ENCODE measurements around the gene FAM170B.

The FAM170B gene

DNA sequence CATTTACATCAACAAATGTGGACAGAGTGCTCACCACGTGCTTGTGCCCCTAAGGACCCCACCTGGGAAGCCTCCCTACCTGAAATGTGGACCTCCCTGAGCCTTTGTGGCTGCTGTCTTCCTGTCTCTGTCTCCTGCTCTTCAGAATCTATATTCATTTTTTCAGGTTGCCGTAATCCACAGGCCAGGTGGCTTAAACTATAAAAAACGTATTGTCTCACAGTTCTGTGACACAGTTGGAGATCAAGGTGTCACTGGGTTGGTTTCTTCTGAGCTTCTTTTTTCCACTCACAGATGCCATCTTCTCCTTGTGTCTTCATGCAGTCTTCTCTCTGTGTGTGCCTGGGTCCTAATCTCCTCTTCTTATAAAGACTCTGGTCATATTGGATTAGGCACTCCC, 12.9 kb downstream of the FAM170B start:
- DNase-seq (ENCODE audit: low spot score) = no peak

DNA sequence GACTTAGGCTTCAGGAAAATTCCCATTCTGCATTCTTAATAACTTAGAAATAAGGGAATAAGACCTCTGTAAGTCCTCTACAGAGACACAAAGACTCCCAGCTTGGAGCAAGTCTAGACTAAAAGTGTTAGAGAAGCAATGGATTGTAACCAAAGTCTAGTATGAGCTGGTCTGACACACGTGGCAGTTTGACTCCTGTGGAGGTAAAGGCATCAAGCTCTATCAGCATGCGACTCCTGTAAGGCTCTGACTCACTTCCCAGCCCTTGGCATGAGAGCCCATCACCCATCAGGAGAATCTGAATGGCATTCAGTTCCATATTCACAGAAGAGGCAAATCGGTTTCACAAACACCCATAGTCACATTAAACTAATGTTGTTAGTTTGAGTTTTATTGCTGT, 14.1 kb downstream of the FAM170B start:
- DNase-seq (ENCODE audit: low spot score) = no peak

GRCh38 chr10:49118430-49119074, 15.3 kb downstream of the FAM170B start:
- no peak for DNase-seq (ENCODE audit: low spot score)

DNA sequence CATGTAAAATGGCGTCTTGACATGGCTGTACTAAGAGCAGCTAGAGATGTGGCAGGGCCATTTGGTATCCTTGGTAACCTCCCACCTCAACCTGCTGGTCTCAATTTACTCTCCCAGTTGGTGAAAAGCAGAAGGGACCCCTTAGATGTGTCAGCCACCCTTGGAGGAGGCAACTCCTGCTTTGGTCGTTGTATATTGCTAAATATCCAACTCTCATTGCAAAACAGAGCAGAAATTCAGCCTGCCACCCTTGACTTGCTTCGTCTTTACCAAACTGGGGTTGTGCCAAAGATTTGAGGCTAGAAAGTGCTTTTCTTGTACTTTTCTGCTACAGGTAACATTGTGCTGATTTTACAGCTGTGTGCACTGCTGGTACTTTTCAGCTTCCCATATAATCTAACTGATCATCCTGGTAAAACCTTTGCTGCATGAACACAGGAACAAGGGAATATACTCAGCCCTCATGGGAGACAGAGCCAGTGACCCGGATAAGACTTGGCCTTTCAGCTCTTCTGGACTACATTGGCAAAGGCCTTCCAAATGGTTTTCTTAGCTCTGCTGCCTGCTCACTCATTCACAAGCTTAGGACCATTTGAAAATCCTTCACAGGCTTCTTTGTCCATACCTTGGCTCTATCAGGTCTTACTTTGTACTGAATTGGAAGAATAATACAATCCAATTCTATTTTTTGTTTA, 16.3 kb downstream of the FAM170B start:
- no peak for DNase-seq (ENCODE audit: low spot score)

DNA sequence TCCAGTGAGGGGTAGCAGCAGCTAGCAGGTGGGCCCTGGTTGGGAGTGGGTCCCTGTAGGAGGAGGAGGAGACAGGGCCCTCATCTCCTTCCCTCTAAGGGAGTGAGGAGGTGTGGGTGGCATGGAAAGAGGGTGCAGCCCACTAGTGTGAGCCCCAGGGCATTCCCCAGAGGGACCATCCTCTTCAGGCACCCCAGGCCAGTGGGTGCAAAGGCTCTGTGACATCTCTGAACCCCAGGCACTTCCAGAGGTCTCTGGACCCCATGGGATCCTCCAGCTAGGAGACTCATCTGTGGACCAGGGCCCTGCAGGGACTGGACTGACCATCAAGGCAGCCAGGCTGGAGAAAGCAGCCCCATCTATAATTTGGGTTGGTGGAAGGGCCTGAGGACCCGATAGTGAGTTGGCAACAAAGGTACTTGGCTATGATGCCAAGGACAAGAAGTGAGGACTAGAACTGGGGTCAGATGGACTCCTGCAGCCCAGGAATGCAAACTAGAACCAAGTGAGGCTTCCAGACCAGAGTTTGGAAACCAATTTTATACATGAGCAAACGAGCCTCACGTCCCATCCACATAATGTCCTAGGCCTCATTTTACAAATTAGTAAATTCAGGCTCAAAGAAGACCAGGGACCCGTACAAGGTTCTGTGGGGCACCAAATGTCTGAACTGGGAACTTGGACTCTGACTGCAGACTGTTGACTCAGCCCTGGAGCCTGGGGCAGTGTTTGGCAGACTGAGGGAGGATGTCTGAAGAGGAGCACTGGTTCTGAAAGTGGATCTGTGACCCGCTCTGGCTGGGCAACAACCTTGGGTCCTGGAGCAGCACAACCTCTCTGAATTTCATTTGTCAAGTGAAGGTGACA, 17.1 kb downstream of the FAM170B start:
- DNase-seq (ENCODE audit: low spot score) = no peak

- no peak for DNase-seq (ENCODE audit: low spot score)
Measured at GRCh38 chr10:49115796-49116508, 17.9 kb downstream of the FAM170B start.

DNA sequence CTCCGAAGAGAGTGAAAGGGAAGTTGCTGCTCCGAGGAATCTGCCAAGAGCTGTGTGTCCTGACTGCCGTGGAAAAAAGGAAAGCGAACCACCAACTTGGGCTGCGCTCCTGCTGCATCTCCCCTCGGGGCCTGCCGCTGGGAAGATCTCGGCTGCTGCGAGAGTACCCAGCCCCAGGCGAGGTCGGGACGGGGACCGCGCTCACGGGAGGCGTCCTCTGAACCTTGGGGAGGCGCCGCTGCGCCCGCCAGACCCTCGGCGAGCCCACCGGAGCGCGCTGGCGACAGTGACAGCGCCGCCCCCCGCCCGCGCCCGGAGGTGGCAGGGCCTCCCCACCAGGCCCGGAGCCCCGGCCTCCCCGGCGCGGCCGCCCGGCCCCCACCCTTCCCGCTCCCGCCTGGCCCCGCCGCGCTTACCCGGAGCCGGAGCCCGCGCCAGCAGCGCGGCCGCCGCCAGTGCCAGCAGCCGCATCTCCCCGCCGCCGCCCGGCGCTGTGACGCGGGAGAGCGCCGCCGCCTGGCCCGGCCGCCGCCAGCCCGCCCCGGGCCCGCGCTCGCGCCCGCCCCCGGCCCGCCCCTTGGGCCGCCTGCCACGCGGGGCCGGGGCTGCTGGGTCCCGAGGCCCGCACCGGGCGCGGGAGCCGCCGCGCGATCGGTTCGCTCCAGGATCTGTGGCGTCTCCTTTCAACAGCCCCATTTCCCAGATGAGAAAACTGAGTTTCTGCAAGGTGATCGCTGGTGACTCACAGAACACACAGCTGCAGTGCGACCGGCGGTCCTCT, 18.6 kb downstream of the FAM170B start, which contains the start of gene VSTM4:
VSTM4 (minus strand) TSS at position 508 of the 781 bp plus-strand sequence; CDS start at position 471, 37 bp downstream.
- peak; percentile 70 for DNase-seq (ENCODE audit: low spot score)

DNA sequence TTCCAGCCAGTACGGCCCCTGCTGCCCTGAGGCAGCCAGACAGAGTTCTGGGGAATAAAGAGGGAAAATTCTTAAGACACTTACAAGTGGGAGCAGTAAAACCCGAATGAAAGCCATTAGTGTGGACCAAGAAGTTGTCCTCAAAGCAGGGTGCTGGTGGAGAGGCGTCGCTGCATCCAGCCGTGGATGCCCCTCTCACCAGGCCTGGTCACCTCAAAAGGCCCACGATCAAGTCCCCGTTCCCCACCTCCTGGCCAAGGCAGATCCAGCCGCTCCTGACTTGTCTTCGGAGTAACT, 19.2 kb downstream of the FAM170B start:
- DNase-seq (ENCODE audit: low spot score) = no peak

DNA sequence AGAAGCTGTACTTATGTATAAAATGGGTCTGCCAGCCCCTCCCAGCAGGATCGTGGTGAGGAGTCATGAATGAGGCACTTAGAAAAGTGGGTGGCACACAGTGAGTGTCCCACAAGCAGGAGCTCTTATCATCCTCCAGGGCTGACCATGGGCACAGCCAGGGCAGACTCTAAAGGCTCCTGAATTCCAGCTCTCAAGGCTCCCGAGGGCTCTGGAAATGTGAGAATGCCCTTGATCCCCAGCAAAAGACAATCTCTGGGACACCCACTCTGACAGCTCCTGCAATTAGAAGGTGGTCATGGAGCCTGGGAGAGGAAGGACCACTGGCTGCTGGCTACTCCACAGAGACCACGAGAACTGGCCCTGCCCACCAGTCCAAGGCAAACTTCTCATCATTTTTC, 20.1 kb downstream of the FAM170B start:
- peak; percentile 48 for DNase-seq (ENCODE audit: low spot score)

DNA sequence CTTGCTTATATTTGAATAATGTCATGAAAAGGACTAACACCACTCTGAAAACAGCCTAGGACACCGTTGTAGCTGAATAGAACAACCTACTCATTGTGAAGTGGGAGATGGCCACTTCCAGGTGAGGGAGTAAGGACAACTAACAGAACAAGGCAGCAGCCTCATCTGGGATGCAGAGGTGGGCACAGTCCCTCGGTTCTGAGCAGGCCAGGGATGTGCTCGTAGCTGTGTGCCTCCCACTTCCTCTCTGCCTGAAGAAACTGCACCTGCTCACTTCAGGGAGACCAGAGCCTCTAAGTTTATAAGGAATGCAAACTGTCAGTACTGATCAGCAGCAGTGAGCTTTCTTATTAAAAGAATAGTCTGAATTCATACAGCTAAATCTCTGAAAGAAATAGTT, 21.0 kb downstream of the FAM170B start:
- no peak for DNase-seq (ENCODE audit: low spot score)

DNA sequence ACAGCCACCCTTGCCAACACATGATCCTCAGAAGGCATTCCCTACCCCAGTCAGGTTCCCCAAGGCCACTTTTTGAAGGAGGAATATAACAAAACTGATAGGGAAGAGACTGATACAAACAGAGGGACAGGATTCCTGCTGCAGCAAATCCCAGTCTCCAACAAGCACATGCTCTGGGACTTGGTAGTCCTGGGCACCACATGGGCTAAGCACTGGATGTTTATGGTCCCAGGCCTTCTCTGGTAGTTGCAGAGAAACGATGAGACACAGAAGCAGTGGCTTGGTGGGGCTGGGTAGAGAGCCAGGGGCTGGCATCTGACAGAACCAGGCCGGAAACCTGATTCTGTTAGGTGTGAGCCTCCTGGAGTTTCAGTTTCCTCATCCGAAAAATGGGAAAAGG, 21.7 kb downstream of the FAM170B start:
- no peak for DNase-seq (ENCODE audit: low spot score)

GRCh38 chr10:49111320-49111698, 22.5 kb downstream of the FAM170B start:
- DNase-seq (ENCODE audit: low spot score) = no peak

DNA sequence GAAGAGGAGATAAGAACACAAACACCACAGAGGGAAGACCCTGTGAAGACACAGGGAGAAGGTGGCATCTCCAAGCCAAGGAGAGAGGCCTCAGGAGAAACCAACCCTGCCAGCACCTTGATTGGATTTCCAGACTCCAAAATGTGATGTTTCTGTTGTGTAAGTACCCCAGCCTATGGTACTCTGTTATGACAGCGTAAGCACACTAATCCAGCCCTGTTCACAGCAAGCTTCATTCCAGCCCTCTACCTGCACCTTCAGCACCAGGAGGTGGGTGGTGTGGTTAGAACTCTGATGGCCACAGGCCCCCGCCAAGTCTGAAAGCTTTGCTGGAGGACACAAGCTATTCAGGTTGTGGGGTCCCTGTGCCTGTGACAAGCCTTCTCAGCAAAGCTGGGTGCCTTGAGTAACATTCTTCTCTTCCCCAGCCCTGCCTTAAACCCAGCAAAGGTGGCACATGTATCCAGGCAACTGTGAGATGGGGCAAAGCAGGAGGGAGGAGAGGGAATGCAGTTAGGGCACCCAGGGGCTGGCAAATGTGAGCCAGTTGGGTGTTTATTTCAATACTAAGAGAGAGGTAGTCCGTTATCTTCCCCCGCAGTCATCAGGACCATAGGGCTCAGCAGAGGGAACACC, 23.0 kb downstream of the FAM170B start:
- DNase-seq (ENCODE audit: low spot score) = no peak

- DNase-seq (ENCODE audit: low spot score) = peak; percentile 89
Measured at GRCh38 chr10:49109669-49110340, 24.0 kb downstream of the FAM170B start.

GRCh38 chr10:49108656-49109055, 25.2 kb downstream of the FAM170B start:
- DNase-seq (ENCODE audit: low spot score) = no peak

DNA sequence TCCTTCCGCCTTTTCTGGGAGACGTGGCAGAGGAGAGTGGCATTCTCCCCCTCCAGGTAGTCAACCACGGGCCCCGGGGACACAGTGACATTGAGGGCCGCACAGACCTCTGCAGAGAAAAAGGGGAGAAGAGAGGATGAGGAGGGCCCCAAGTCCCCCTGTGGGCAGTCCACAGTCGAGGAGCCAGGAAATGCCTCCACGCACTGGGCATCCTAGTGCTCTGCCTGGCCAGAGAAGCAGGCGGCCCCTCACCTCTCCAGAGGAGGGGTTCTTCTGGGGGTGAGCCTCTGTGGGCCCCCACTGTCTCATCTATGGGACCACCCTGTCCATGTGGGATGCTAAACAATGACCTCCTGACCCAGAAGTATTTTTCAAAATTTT, 25.9 kb downstream of the FAM170B start:
- DNase-seq (ENCODE audit: low spot score) = no peak

- DNase-seq (ENCODE audit: low spot score) = no peak
Measured at GRCh38 chr10:49107111-49107886, 26.5 kb downstream of the FAM170B start.

GRCh38 chr10:49106451-49106850, 27.4 kb downstream of the FAM170B start:
- DNase-seq (ENCODE audit: low spot score) = peak; percentile 48

DNA sequence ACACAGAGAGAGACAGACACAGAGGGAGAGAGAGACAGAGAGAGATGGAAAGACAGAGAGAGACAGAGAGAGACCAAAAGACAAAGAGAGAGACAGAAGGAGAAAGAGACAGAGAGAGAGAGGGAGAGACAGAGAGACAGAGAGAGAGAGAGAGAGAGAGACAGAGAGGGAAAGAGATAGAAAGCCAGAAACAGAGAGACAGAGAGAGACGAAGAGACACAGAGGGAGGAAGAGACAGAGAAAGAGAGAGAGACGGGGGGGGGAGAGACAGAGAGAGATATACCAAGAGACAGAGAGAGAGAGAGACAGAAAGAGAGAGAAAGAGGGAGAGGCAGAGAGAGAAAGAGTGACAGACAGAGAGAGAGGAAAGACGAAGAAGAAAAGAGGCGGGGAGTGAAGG, 28.7 kb downstream of the FAM170B start:
- DNase-seq (ENCODE audit: low spot score) = no peak

DNA sequence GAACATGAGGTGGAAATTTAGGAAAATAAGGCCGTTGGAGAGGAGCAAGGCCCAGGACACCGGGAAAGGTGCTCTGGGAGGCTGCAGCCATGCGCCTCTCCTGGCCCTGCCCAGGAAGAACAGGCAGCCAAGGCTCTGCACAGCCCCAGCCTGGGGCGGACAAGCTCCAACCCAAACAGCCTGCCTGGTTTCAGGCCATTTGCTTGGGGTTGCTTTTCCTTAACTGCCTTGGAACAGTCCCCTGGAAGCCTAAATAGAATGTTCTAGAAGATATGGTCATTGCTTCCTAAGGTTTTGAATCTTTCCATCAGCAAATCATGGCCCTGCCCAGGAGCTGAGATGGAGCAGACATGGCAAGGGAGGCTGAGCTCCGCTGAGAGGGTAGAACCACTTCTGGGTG, 29.5 kb downstream of the FAM170B start:
- no peak for DNase-seq (ENCODE audit: low spot score)

Data from AG08395 (cell line).